Astrocyte (in vitro differentiated cells and primary cell): ENCODE measurements around the gene WWC2. TPM values are rescaled to one million over a fixed set of nuclear protein-coding genes. Genes with fewer than 3 reads are reported as not detected.
A peak's percentile ranks its signal among the peaks of the same experiment; 100 is the strongest.

Experiments
- DNase-seq: peaks from one replicate; pipeline ENCODE4 v3.0.0-alpha.2; 2010; ENCODE audit warnings: low read depth
- FAIRE-seq: peaks from 2 replicates; lab custom pipeline; 2011; peaks lifted over from hg19 to GRCh38; lab: Jason Lieb, UNC
- H2AFZ ChIP-seq: 2 replicates; pipeline ENCODE4 v1.6.0; 2012; ENCODE audit warnings: low read depth, low read length, inconsistent platforms
- H3K27ac ChIP-seq: 2 replicates; pipeline ENCODE4 v1.5.1; 2011; ENCODE audit warnings: low read depth, low read length, inconsistent platforms
- H3K27me3 ChIP-seq: 2 replicates; pipeline ENCODE4 v1.6.0; 2011; ENCODE audit warnings: low read length, inconsistent platforms; ENCODE audit not compliant: insufficient read depth
- H3K36me3 ChIP-seq: 2 replicates; pipeline ENCODE4 v1.5.1; 2011; ENCODE audit warnings: low read length, inconsistent platforms; ENCODE audit not compliant: insufficient read depth
- H3K4me1 ChIP-seq: 2 replicates; pipeline ENCODE4 v1.5.1; 2011; ENCODE audit warnings: low read length, inconsistent platforms; ENCODE audit not compliant: insufficient read depth
- H3K4me2 ChIP-seq: 2 replicates; pipeline ENCODE4 v1.6.0; 2012; ENCODE audit warnings: low read length, inconsistent platforms
- H3K4me3 ChIP-seq: 2 replicates; pipeline ENCODE4 v1.5.1; 2011; ENCODE audit warnings: low read depth, mild to moderate bottlenecking, low read length, inconsistent platforms; ENCODE audit not compliant: insufficient read depth
- H3K79me2 ChIP-seq: 2 replicates; pipeline ENCODE4 v1.6.0; 2012; ENCODE audit warnings: mild to moderate bottlenecking, low read length, inconsistent platforms; ENCODE audit not compliant: insufficient read depth
- H3K9ac ChIP-seq: 2 replicates; pipeline ENCODE4 v1.6.0; 2012; ENCODE audit warnings: mild to moderate bottlenecking, low read length, inconsistent platforms
- H3K9me3 ChIP-seq: 2 replicates; pipeline ENCODE4 v1.5.1; 2012; ENCODE audit warnings: low read depth, mild to moderate bottlenecking, low read length, inconsistent platforms; ENCODE audit not compliant: insufficient read depth
- H4K20me1 ChIP-seq: 2 replicates; pipeline ENCODE4 v1.6.0; 2012; ENCODE audit warnings: low read length, inconsistent platforms; ENCODE audit not compliant: insufficient read depth
- H3K27ac Mint-ChIP-seq: one replicate; pipeline ENCODE4 v1.8.0; 2021; ENCODE audit warnings: mild to moderate bottlenecking, mixed read lengths; ENCODE audit not compliant: unreplicated experiment
- H3K27me3 Mint-ChIP-seq: one replicate; pipeline ENCODE4 v1.8.0; 2021; ENCODE audit warnings: low read depth, mixed read lengths; ENCODE audit not compliant: unreplicated experiment
- H3K36me3 Mint-ChIP-seq: one replicate; pipeline ENCODE4 v1.8.0; 2021; ENCODE audit warnings: low read depth, mixed read lengths; ENCODE audit not compliant: unreplicated experiment
- H3K4me1 Mint-ChIP-seq: one replicate; pipeline ENCODE4 v1.8.0; 2021; ENCODE audit warnings: low read depth, mixed read lengths; ENCODE audit not compliant: unreplicated experiment
- H3K4me3 Mint-ChIP-seq: one replicate; pipeline ENCODE4 v1.8.0; 2021; ENCODE audit warnings: mild to moderate bottlenecking, moderate library complexity, mixed read lengths; ENCODE audit not compliant: unreplicated experiment
- H3K9me3 Mint-ChIP-seq: one replicate; pipeline ENCODE4 v1.8.0; 2021; ENCODE audit warnings: mild to moderate bottlenecking, mixed read lengths; ENCODE audit not compliant: unreplicated experiment
- CTCF ChIP-seq: IDR thresholded peaks from 2 replicates; pipeline ENCODE4 v1.5.1; 2011; ENCODE audit warnings: low read depth, mild to moderate bottlenecking, inconsistent platforms, low read length, moderate library complexity; ENCODE audit not compliant: insufficient read depth
- EZH2 ChIP-seq: IDR thresholded peaks from 2 replicates; pipeline ENCODE4 v1.6.1; 2012; ENCODE audit warnings: mild to moderate bottlenecking, low read length, inconsistent platforms; ENCODE audit not compliant: insufficient read depth
- total RNA-seq: library from RNA; stranded (reverse); gene quantifications from 2 replicates; pipeline ENCODE4 v1.2.1, GENCODE V29; 2021

The WWC2 gene
- total RNA-seq, 1 donor from 2014 or later: 62.6 TPM

- Histone ChIP-seq H3K4me3 (no peak overlapping the region), H3K4me1 (no peaks in the 10 kb centered on the region), H2AFZ (no peak overlapping the region), H3K9ac (no peak overlapping the region), H3K27me3 (no peaks in the 10 kb centered on the region), H3K79me2 (no peaks in the 10 kb centered on the region), H3K27ac (no peak overlapping the region), H4K20me1 (no peaks in the 10 kb centered on the region), H3K9me3 (no peaks in the 10 kb centered on the region), H3K4me2 (no peak overlapping the region), H3K36me3 (no peaks in the 10 kb centered on the region)
- H3K27me3 Mint-ChIP-seq: no peaks in the 10 kb centered on the region
- no peak for DNase-seq
- TF ChIP-seq CTCF (no peak), EZH2 (no peak)
- no peaks in the 10 kb centered on the region for H3K36me3 Mint-ChIP-seq
- H3K27ac Mint-ChIP-seq: no peak overlapping the region
- no peak overlapping the region for H3K4me3 Mint-ChIP-seq
- H3K9me3 Mint-ChIP-seq: no peaks in the 10 kb centered on the region
- FAIRE-seq: no peak
- H3K4me1 Mint-ChIP-seq: no peaks in the 10 kb centered on the region
Observed at GRCh38 chr4:183223053-183223452, 124.0 kb downstream of the WWC2 start.

GRCh38 chr4:183229397-183229796, 130.3 kb downstream of the WWC2 start:
- Histone ChIP-seq H2AFZ (no peak overlapping the region), H3K9ac (no peak overlapping the region), H3K4me3 (no peak overlapping the region), H3K9me3 (no peaks in the 10 kb centered on the region), H3K4me2 (no peak overlapping the region), H3K36me3 (no peaks in the 10 kb centered on the region), H3K4me1 (no peaks in the 10 kb centered on the region), H4K20me1 (peaks cover 3% of the 10 kb centered on the region), H3K79me2 (no peaks in the 10 kb centered on the region), H3K27me3 (no peaks in the 10 kb centered on the region), H3K27ac (no peak overlapping the region)
- Mint-ChIP-seq H3K4me3 (no peak overlapping the region), H3K27ac (no peak overlapping the region), H3K4me1 (no peaks in the 10 kb centered on the region), H3K36me3 (no peaks in the 10 kb centered on the region), H3K27me3 (no peaks in the 10 kb centered on the region), H3K9me3 (no peaks in the 10 kb centered on the region)
- DNase-seq: peak; percentile 40
- TF ChIP-seq EZH2: no peak
- no peak for TF ChIP-seq CTCF
- no peak for FAIRE-seq

- H3K4me3 Mint-ChIP-seq: no peak overlapping the region
- Histone ChIP-seq H3K9me3 (no peaks in the 10 kb centered on the region), H3K9ac (peak overlapping the region; percentile 35), H3K4me2 (peak overlapping the region; percentile 41), H4K20me1 (peaks cover 4% of the 10 kb centered on the region), H3K4me3 (no peak overlapping the region), H3K36me3 (peaks cover 3% of the 10 kb centered on the region), H3K79me2 (no peaks in the 10 kb centered on the region), H3K4me1 (peaks cover 13% of the 10 kb centered on the region), H3K27me3 (no peaks in the 10 kb centered on the region), H2AFZ (no peak overlapping the region), H3K27ac (peak overlapping the region; percentile 55)
- TF ChIP-seq CTCF (no peak), EZH2 (no peak)
- DNase-seq: no peak
- peak overlapping the region; percentile 59 for H3K27ac Mint-ChIP-seq
- peaks cover 17% of the 10 kb centered on the region for H3K36me3 Mint-ChIP-seq
- no peaks in the 10 kb centered on the region for H3K27me3 Mint-ChIP-seq
- H3K9me3 Mint-ChIP-seq: peaks cover 3% of the 10 kb centered on the region
- peaks cover 33% of the 10 kb centered on the region for H3K4me1 Mint-ChIP-seq
- no peak for FAIRE-seq
Observed at GRCh38 chr4:183240581-183241321, 141.7 kb downstream of the WWC2 start.
